Measurements from ENCODE around the gene RAI1.
A peak's percentile ranks its signal among the peaks of the same experiment; 100 is the strongest.

RAI1 gene

DNA sequence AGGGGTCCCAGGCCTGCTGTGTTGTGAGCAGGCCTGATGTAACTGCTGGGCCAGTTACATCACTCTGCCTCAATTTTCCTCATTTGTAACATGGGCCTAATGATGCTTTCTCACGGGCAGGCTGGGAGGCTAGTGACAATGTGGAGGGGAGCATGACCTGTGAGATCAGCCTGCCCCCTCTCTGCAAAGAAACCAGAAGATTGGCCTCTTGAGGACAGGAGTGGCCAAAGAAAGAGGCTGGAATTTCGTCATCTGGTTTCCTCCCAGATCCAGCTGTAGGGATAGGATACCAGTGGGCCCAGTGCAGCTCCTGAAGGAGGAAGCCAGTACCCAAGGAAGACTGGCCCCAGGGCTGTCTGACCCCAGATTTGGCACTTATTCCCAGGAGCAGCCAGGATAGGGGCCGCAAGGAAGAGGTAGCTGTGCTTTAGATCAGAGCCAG, 156.1 kb downstream of the RAI1 start:
- DNase-seq = peak in 1 of 58 donors; percentile 52

DNA sequence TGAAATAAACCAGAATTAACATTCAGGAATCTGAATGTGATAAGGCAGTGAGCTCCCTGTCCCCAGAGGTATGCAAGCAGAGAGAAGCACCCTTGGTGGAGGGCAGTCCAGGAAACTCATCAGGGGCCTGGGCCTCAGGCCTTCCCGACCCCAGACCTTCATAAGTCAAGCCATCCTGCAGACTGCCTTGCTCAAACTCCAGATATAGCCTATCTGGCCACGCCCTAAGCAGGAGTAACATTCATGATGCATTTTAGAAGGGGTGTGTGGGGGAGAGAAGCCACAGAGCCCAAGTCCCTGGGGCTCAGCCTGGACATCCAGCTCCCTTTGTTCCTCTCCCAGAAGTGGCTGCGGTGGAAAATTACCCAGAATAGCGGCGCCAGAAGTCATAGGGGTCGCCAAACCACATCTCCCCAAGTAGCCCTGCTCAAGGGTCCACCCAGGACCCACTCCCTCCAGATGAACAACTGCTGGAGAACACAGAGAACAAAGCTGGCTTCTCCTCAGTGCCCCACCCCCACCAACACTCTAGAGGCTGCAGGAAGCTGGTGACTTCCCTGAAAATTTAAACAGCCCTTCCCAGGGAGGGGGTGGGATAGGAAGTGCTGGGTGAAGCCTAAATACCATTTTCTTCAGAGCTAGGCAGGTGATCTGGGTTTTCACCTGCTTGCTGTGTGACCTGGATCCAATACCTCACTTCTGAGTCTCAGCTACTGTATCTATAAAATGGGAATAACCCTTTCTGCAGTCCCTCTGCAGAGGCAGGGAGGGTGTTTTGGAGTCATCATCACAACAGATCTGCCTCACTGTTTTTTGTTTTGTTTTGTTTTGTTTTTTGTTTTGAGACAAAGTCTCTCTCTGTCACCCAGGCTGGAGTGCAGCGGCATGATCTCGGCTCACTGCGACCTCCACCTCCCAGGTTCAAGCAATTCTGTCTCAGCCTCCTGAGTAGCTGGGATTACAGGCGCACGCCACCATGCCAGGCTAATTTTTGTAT, 157.0 kb downstream of the RAI1 start:
- peak in 27 of 58 donors; percentile 29 to 61 (median 45) for DNase-seq

- peak in 54 of 58 donors; percentile 44 to 95 (median 87) for DNase-seq
Observed at GRCh38 chr17:17839791-17840707, 158.8 kb downstream of the RAI1 start.

GRCh38 chr17:17840751-17841591, 159.7 kb downstream of the RAI1 start:
- peak in 25 of 58 donors; percentile 50 to 86 (median 74) for DNase-seq

- DNase-seq = peak in 7 of 58 donors; percentile 22 to 63 (median 33)
Observed at GRCh38 chr17:17841601-17842025, 160.4 kb downstream of the RAI1 start.

DNA sequence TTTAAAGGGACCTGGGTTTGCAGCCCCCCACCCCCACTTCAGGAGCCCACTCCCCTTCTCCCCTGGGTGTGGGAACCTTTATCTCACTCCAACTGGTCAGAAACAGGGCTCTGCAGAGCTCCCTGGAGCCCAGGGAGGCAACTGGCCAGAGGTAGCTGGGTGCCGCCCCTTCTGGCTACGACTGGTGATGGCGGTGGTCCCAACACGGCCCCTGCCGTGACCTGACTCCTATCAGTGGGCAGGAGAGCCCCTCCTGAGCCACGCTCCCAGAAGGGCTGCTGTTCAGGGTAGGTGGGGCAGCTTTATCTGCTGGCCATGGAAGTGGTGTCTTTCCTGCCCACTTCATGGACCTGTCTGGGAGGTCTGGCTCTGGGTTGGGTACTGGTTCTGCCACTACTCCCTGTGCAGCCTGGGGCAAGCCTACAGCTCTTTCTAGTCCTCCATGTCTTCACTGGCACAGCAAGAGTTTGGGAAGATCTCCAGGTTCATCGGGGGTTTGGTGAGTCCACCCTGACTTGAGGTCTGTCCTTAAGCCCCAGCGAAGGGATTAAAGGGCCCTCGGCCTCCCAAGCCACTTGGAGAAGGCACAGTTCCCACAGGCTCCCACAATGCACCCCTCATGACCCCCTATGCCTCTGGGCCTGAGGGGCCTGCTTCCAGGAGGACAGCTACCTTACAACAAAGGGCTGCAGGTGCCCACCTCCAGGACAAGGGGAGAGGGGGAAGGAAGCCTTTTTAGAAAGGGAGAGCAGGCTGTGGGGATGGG, 161.0 kb downstream of the RAI1 start:
- DNase-seq = no peak

DNA sequence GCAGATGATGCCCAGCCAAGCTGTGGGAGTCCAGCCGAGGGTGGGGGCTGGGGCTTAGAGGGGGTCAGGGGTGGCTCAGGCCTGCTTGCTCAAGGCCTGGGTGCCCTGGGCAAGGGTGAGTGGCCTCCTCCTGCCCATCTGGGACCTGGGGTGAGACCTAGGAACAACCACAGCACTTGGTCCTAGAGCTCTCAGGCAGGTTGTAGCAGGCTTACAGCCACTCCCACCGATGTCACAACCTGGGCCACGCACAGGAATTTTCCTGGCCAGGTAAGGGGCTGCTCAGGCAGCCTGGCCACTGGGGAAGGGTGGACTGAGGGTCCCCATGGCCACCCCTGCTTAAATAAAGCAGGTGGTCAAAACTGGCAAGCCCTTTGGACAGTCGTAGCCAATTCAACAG, 161.8 kb downstream of the RAI1 start:
- no peak for DNase-seq

GRCh38 chr17:17844079-17844478, 162.8 kb downstream of the RAI1 start:
- no peak for DNase-seq

- DNase-seq = peak in 29 of 58 donors; percentile 17 to 70 (median 49)
Observed at GRCh38 chr17:17844500-17844899, 163.2 kb downstream of the RAI1 start.

GRCh38 chr17:17845046-17845775, 164.0 kb downstream of the RAI1 start:
- DNase-seq = no peak

- no peak for DNase-seq
Observed at GRCh38 chr17:17846003-17846402, 164.7 kb downstream of the RAI1 start.

GRCh38 chr17:17846645-17847044, 165.4 kb downstream of the RAI1 start:
- DNase-seq = no peak

DNA sequence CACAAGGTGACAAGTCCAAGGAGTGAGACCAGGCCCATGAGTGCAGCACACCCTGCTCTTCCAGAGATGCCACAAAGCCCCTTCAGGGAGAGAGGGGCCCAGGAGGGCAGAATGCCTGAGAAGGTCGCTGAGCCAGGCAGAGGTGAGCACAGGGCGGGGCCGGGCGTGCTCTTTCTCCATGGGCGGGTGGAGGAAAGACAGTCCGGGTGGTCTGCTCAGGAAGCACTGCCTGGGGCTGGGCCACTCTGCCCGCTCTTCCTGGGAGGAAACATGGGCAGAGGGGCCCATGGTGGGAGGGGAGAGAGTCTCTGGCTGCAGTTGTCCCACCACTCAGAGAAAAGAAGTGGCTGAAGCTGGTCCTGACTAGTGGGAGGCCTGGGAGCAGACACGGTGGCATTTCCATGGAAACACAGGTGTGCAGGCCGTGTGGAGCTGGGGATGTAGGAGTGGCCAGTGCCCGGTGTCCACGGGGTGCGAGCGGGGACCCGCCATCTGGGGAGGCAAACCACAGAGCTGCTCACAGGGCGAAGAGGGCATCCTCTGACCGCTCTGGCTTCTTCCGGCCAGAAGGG, 165.9 kb downstream of the RAI1 start:
- DNase-seq = no peak

DNA sequence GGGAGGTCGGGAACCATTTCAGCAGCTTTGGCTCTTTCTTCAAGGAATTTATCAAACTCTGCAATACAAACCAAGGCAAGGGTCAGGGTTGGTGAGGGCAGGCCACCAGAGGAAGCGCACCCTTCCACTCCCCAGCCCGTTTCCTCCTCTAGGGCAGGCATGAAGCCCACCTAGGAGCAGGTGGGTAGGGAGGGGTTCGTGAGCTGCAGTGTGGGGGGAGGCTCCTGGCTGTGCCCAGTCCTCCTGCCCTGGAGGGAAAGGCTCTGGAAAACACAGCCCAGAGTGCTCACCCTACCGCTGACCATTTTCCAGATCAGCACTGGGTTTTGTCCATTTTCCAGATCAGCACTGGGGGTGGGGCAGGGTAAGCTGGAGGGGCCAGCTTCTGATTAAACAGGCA, 166.5 kb downstream of the RAI1 start:
- DNase-seq = no peak

DNA sequence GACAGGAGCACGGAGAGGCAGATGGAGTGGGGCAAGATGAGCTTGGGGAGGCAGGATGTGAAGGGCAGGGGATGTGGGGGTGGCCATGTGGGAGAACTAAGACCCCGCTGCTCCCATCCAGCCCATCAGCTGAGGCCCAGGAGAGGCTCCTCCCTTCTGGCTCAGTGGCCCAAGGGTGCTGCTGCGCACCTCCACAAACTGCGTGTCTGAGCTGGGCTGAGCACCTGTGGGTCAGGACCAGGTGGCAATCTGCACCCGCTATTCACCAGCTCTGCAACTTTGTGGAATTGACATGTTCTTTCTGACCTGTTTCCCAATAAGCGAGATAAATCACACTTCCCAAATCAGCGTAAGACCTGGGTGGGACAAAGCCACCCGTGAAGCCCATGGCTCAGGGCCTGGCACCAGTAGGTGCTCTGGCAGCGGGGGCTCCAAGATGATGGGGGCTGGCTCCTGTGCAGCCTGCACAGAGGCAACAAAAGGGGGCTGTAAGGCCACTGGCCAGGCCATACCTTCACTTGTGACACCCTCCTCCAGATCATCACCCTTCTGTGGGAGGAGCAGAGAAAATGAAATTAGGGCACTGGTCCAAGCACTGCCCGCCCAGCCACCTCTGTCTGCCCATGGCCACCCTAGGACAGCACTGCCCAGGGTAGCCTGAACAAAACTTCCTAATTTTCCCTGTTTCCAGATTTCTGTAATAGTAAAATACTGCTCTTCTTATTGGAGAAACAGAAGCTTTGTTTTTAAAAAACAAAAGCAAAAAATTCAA, 167.2 kb downstream of the RAI1 start:
- DNase-seq = no peak

DNA sequence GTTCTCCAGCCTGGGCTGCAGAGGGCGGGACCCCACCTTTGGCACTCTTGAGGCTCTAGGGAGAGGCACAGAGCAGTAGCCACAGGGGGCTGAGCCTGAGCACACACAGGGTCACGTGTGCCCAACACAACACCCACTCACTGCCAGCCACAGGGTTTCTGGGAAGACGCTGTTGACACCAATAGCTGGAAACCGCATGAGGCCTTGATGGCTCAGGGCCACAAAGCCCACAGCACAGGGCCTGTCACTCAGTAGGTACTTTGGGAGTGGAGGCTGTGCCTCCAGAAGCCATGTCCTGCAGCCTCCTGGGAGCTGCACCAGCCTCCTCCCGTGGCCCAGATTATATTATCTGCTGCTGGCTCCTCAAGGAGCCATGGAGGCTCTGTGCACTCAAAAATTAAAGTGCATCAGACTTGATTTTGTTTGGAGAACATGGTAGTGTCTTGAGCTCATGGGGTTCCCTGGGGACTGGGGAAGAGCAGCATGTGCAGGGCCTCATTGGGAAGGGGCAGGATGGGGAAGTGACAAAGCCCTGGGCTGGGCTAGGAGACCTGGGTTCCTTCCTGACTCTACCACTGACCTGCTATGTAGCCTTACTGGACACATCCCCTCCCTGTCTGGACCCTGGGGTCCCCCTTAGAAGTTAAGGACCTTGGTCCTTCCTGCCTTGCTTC, 168.0 kb downstream of the RAI1 start:
- peak in 39 of 58 donors; percentile 16 to 88 (median 53) for DNase-seq

DNA sequence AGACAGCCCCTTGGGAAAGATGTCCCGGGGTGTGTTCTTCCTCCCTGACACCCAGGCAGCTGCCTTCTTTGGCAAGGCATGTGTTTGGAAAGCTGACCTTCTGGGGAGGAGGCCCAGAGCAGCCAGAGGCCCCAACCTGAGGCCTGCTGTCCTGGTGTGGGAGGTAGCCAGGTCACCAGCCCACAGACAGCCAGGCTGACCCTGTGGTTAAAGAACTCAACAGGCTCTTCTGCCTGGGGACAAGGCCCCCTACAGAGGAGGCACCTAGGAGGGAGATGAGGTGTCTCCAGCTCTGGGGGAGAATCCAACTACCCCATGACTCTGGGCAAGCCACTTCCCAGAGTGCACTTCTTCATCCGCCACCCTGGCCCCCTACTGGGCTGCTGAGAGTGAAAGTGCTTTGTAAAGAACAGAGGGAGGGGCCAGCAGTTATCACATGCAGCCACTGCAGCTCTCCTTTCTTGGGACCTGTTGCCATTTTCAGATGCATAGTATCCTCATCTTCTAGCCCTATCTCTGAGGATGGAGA, 168.7 kb downstream of the RAI1 start:
- peak in 17 of 58 donors; percentile 13 to 60 (median 42) for DNase-seq
